ENCODE results near the gene GRPEL1. TPM values are rescaled to one million over a fixed set of nuclear protein-coding genes. Genes with fewer than 3 reads are reported as not detected.

Gene GRPEL1
- total RNA-seq, 4 donors from 2014 or later: 20.8 to 24.0 (median 21.6) TPM

DNA sequence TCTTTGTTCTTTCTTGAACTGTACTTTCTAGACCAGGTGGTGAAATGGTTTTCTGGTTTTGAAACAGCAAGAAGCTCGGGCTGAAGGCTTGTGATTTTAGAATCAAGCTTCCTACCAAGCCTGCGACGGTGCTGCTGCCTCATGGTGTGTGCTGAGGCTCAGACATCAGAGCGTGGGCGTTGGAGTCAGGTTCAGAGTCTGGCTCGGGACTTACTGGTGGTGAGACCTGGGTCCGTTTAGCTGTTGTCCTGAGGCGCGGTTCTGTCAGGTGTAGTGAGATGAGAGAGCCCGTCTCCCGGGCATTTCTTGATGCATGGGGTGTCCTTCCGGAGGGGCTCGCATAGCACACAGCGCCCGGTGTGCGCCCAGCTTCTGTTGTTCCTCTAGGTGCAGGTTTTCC lies 44.4 kb downstream of the GRPEL1 start:
- intact Hi-C loops (cut with DNase I; ENCODE audit: low total_unique reads): no loop called here
- WGBS, 2 donors: 90 to 91% methylated on average over 16 of the region's 16 CpGs
- TF ChIP-seq CTCF (IDR thresholded peaks at IDR 0.05) (no peak), POLR2A (IDR thresholded peaks at IDR 0.05) (no peak)
- DNase-seq (ENCODE audit: low spot score in 2 of 2): no peak
- no peak overlapping the region for H3K4me3 ChIP-seq (ENCODE audit: low read depth, poor library complexity, severe bottlenecking)

- TF ChIP-seq CTCF (IDR thresholded peaks at IDR 0.05) (no peak), POLR2A (IDR thresholded peaks at IDR 0.05) (no peak)
- 77 to 84% methylated on average over 13 of the region's 13 CpGs for WGBS, 2 donors
- intact Hi-C loops (cut with DNase I; ENCODE audit: low total_unique reads): no loop called here
- H3K4me3 ChIP-seq (ENCODE audit: low read depth, poor library complexity, severe bottlenecking): no peak overlapping the region
- DNase-seq (ENCODE audit: low spot score in 2 of 2): no peak
Measured at GRCh38 chr4:7021930-7022664, 45.8 kb downstream of the GRPEL1 start.

DNA sequence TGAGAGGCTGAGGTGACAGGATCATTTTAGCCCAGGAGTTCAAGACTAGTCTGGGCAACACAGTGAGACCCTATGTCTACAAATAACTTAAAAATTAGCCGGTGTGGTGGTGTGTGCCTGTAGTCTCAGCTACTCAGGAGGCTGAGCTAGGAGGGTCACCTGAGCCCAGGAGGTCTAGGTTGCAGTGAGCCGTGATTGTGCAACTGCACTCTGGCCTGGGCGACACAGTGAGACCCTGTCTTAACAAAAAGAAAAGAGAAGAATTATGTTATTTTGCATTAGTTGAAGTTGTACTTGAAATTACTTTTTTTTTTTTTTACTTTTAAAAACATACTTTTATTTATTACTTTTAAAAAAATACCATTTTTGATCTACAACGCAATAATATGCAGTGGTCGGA lies 46.5 kb downstream of the GRPEL1 start:
- intact Hi-C loops (cut with DNase I; ENCODE audit: low total_unique reads): no loop called here
- DNase-seq (ENCODE audit: low spot score in 2 of 2): no peak
- WGBS, 2 donors: 74 to 76% methylated on average over 5 of the region's 5 CpGs
- TF ChIP-seq POLR2A (IDR thresholded peaks at IDR 0.05): no peak
- no peak for TF ChIP-seq CTCF (IDR thresholded peaks at IDR 0.05)
- no peak overlapping the region for H3K4me3 ChIP-seq (ENCODE audit: low read depth, poor library complexity, severe bottlenecking)

DNA sequence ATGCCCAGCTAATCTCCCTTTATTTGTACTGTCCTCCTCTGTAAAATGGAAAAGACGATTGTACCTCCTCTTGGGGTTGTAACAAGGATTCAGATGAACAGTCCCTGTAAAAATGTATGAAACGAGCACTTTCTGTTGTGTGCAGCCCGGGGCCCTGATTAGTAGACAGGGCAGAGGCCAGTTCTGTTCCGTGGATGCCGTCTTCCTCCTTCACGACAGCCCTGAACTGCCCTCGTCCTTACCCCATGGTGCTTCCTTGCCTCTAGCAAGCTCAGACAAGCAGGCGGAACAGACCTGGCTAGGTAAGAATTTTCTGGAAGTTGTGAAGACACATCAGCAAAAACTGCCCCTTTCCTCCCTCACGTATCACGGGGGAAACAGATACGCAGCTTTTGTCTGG lies 47.0 kb downstream of the GRPEL1 start:
- DNase-seq (ENCODE audit: low spot score in 2 of 2): no peak
- intact Hi-C loops (cut with DNase I; ENCODE audit: low total_unique reads): no loop called here
- 89 to 90% methylated on average over 11 of the region's 11 CpGs for WGBS, 2 donors
- TF ChIP-seq POLR2A (IDR thresholded peaks at IDR 0.05) (no peak), CTCF (IDR thresholded peaks at IDR 0.05) (no peak)
- no peak overlapping the region for H3K4me3 ChIP-seq (ENCODE audit: low read depth, poor library complexity, severe bottlenecking)

DNA sequence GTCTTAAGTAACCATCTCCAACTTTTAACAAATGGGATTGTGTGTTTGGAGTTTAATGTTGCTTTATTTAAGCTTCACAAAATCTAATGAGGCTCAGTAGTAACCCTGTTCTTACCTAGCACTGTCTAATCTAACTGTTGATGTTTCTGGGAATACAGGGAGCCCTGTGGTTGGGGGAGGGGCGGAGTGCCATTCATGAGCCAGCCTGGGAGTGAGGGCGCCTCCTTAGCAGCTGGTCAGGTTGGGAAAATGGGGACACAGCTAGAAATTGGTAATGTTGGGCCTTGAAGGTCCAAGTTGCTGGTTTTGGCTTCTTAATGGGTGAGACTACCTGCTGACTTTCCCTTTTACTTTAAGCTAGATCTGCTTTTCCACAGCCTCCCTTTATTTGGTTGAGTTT lies 47.6 kb downstream of the GRPEL1 start:
- no peak for DNase-seq (ENCODE audit: low spot score in 2 of 2)
- 92 to 100% methylated on average over 2 of the region's 2 CpGs for WGBS, 2 donors
- TF ChIP-seq POLR2A (IDR thresholded peaks at IDR 0.05) (no peak), CTCF (IDR thresholded peaks at IDR 0.05) (no peak)
- H3K4me3 ChIP-seq (ENCODE audit: low read depth, poor library complexity, severe bottlenecking): no peak overlapping the region
- intact Hi-C loops (cut with DNase I; ENCODE audit: low total_unique reads): no loop called here

DNA sequence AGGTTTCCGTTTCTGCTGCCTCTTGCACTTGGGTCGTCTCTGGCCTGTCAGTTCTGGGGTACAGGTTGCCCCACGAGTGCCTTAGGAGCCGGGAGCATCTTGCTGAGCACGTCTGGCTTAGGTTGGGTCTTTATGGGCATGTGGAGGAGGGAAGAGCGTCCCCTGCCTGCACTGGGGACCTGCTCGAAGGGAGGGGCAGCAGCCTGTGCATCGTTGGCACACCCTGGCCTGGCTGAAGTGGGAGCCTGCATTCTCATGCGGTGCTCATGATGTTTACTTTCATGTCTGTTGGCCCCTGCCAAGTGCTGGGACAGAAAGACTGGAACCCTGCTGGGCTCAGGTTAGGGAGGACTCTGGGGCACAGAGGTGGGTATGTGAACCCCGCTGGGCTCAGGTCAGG lies 48.5 kb downstream of the GRPEL1 start:
- intact Hi-C loops (cut with DNase I; ENCODE audit: low total_unique reads): no loop called here
- no peak for DNase-seq (ENCODE audit: low spot score in 2 of 2)
- WGBS, 2 donors: 92 to 94% methylated on average over 10 of the region's 10 CpGs
- H3K4me3 ChIP-seq (ENCODE audit: low read depth, poor library complexity, severe bottlenecking): no peak overlapping the region
- TF ChIP-seq CTCF (IDR thresholded peaks at IDR 0.05): no peak
- no peak for TF ChIP-seq POLR2A (IDR thresholded peaks at IDR 0.05)

All from lower leg skin (tissue), 4 donors.